Measurements from ENCODE around the gene CTTN. TPM values are rescaled to one million over a fixed set of nuclear protein-coding genes. Genes with fewer than 3 reads are reported as not detected.

The CTTN gene
- total and polyA plus RNA-seq, 2 of the 8 experiments (the other 6 are each of a cell fraction or from before 2014, with no cell fraction given): 84.6 to 216 TPM

GRCh38 chr11:70460964-70461363 is 62.6 kb downstream of the CTTN start:
- no peak overlapping the region for H3K14ac ChIP-seq (ENCODE audit: insufficient read length)
- no peaks in the 10 kb centered on the region for H3K79me2 ChIP-seq (ENCODE audit: control insufficient read depth in 1 of 2, insufficient read depth in 2 of 2, low read length in 2 of 2)
- H3K27me3 ChIP-seq (replicated peaks in 1 of 4; ENCODE audit: control insufficient read depth in 3 of 4, extremely low read depth in 1 of 4, insufficient read depth in 3 of 4, low read length in 3 of 4): peaks cover 0 to 2% (median 0%) of the 10 kb centered on the region in 4 experiments; a peak in 1 of 7 replicates
- peaks cover 0 to 3% of the 10 kb centered on the region in 2 experiments; a peak in 1 of 4 replicates for H3K9me3 ChIP-seq (ENCODE audit: insufficient read depth in 2 of 2, low read depth in 1 of 2, low read length in 1 of 2)
- H3K18ac ChIP-seq (ENCODE audit: extremely low read depth, low read length): no peak overlapping the region
- H2BK5ac ChIP-seq (ENCODE audit: low read depth, low read length): no peak overlapping the region
- no peak overlapping the region for H2BK15ac ChIP-seq (ENCODE audit: low read length)
- no peak overlapping the region for H2BK12ac ChIP-seq (ENCODE audit: low read depth, low read length)
- H3K23me2 ChIP-seq (ENCODE audit: low read depth, low read length): no peaks in the 10 kb centered on the region; the same call in 1 of the 2 replicates
- H4K91ac ChIP-seq (replicated peaks; ENCODE audit: insufficient read length, low read length): no peak overlapping the region
- no peak overlapping the region for H3K9ac ChIP-seq (replicated peaks in 1 of 4; ENCODE audit: extremely low read depth in 1 of 4, low read depth in 3 of 4, low read length in 3 of 4)
- H4K20me1 ChIP-seq (replicated peaks in 1 of 2; ENCODE audit: control insufficient read depth in 1 of 2, insufficient read depth in 2 of 2, low read length in 2 of 2): no peaks in the 10 kb centered on the region
- H2AFZ ChIP-seq (ENCODE audit: low read length): no peak overlapping the region
- ChIA-PET POLR2A (ENCODE audit: partially characterized antibody) (interaction anchor here (1.4 kb wide), 1 partner anchor 64 kb away, joined by 3 read pairs; no protein-coding TSS in a partner anchor), CTCF (ENCODE audit: partially characterized antibody) (interaction anchor here (0.9 to 4.7 kb wide), 6 partner anchors 9 to 298 kb away, joined by 3 to 29 read pairs (median 6); no protein-coding TSS in a partner anchor)
- no peak overlapping the region for H3K27ac ChIP-seq (ENCODE audit: low read depth, low read length)
- no peak overlapping the region for H3K4me2 ChIP-seq (ENCODE audit: insufficient read depth in 1 of 2, low read depth in 2 of 2, low read length in 2 of 2)
- no peak overlapping the region for H3K56ac ChIP-seq (replicated peaks; ENCODE audit: insufficient read length, low read depth, low read length)
- H3K4ac ChIP-seq (replicated peaks; ENCODE audit: insufficient read length, low read depth, low read length): no peak overlapping the region
- H4K5ac ChIP-seq (ENCODE audit: insufficient read length, low read depth, low read length): no peak overlapping the region
- 0 out of 2 replicates have a peak overlapping the region, but pooled peaks have one; percentile 20 for H4K8ac ChIP-seq (ENCODE audit: extremely low read depth, insufficient read depth, low read length)
- H3K36me3 ChIP-seq (ENCODE audit: control insufficient read depth in 2 of 4, insufficient read depth in 4 of 4, low read length in 3 of 4): no peaks in the 10 kb centered on the region
- H2AK5ac ChIP-seq (ENCODE audit: low read depth, low read length): no peak overlapping the region
- H3K23ac ChIP-seq (ENCODE audit: insufficient read length): no peak overlapping the region
- WGBS, 2 experiments (ENCODE audit: extremely low coverage in 1 of 2, insufficient coverage in 1 of 2, insufficient read length in 1 of 2, insufficient replicate concordance in 2 of 2, low coverage in 1 of 2, low lambda C conversion rate in 2 of 2, missing lambda C conversion rate in 1 of 2): 85% methylated on average over 10 of the region's 10 CpGs; no CpG with 5 or more reads in 1 of the 2 experiments
- no peaks in the 10 kb centered on the region for H3K79me1 ChIP-seq (ENCODE audit: low read depth, low read length)
- H3K4me3 ChIP-seq (ENCODE audit: extremely low read depth in 1 of 4, insufficient read depth in 2 of 4, low read depth in 3 of 4, low read length in 4 of 4): no peak overlapping the region
- TF ChIP-seq POU5F1 (IDR thresholded peaks at IDR 0.05; ENCODE audit: low read depth, low read length): no peak
- TF ChIP-seq TAF7 (optimal IDR thresholded peaks at IDR 0.05; ENCODE audit: borderline replicate concordance, low read depth, low read length): no peak
- no peak for TF ChIP-seq EZH2 (IDR thresholded peaks at IDR 0.05; ENCODE audit: low read depth, low read length, severe bottlenecking)
- no peak for TF ChIP-seq USF2 (IDR thresholded peaks at IDR 0.05; ENCODE audit: low read length)
- TF ChIP-seq EGR1 (IDR thresholded peaks at IDR 0.05; ENCODE audit: borderline replicate concordance, low read depth, low read length): no peak
- TF ChIP-seq SAP30 (IDR thresholded peaks at IDR 0.05; ENCODE audit: insufficient read depth, insufficient replicate concordance, low read length): no peak
- no peak for TF ChIP-seq MAFK (IDR thresholded peaks at IDR 0.05; ENCODE audit: low read depth, low read length)
- no peak for TF ChIP-seq ATF2 (IDR thresholded peaks at IDR 0.05; ENCODE audit: low read length)
- DNase-seq (ENCODE audit: low read depth in 1 of 2, low spot score in 2 of 2) (no peak), FAIRE-seq (no peak)
- no peak overlapping the region for H2BK120ac ChIP-seq (replicated peaks; ENCODE audit: low read depth, low read length)
- no peak overlapping the region for H2BK20ac ChIP-seq (ENCODE audit: low read length)
- H3K4me1 ChIP-seq (replicated peaks in 1 of 4; ENCODE audit: control insufficient read depth in 3 of 4, insufficient read depth in 4 of 4, low read length in 3 of 4): peaks cover 0 to 4% (median 2%) of the 10 kb centered on the region in 4 experiments; a peak in 4 of 7 replicates

Measured in H1 (cell line).